Activated CD4-positive, alpha-beta T cell treated with anti-CD3 and anti-CD28 coated beads for 36 hours (primary cell): ENCODE results near the gene HOXA9. TPM values are rescaled to one million over a fixed set of nuclear protein-coding genes. Genes with fewer than 3 reads are reported as not detected.

Experiments used
- ATAC-seq: fragments of 200-7000 bp; cut with Tn5 transposase; one replicate; pipeline ENCODE4 v1.10.0; 2021; ENCODE audit warnings: mild to moderate bottlenecking, moderate library complexity
- CTCF ChIA-PET: fragments of 350-600 bp; sonication (Branson Sonifier 250); formaldehyde crosslinking; loops from one replicate; lab custom pipeline; 2021; ENCODE audit warnings: antibody characterized with exemption; lab: Charles Lee
- POLR2A ChIA-PET: fragments of 350-600 bp; sonication (Branson Sonifier 250); formaldehyde crosslinking; loops from one replicate; lab custom pipeline; 2021; ENCODE audit warnings: antibody characterized with exemption, inconsistent platforms; lab: Charles Lee
- DNase-seq: peaks from one replicate; pipeline ENCODE4 v3.0.0-alpha.2; 2020
- H3K27ac Mint-ChIP-seq: one replicate; pipeline ENCODE4 v1.8.0; 2021; ENCODE audit warnings: mixed read lengths
- H3K27me3 Mint-ChIP-seq: one replicate; pipeline ENCODE4 v1.8.0; 2021; ENCODE audit warnings: mixed read lengths
- H3K36me3 Mint-ChIP-seq: one replicate; pipeline ENCODE4 v1.8.0; 2021; ENCODE audit warnings: low read depth, mixed read lengths
- H3K4me1 Mint-ChIP-seq: one replicate; pipeline ENCODE4 v1.8.0; 2021; ENCODE audit warnings: mixed read lengths
- H3K4me3 Mint-ChIP-seq: one replicate; pipeline ENCODE4 v1.8.0; 2021; ENCODE audit warnings: mild to moderate bottlenecking, moderate library complexity, mixed read lengths
- H3K9me3 Mint-ChIP-seq: one replicate; pipeline ENCODE4 v1.8.0; 2021; ENCODE audit warnings: low read depth, mixed read lengths
- intact Hi-C, 2 experiments: fragments of 100-400 bp; cut with DNase I in 1 of 2; cut with micrococcal nuclease in 1 of 2; formaldehyde crosslinking; loops; one replicate each; pipeline versions ENCODE4 v1.14.2 to v1.15.1; 2022 to 2024; cut with DNase I, micrococcal nuclease
- total RNA-seq, 2 experiments: library from RNA; stranded (reverse); gene quantifications; one replicate each; pipeline ENCODE4 v1.2.3, GENCODE V29; 2021

Gene HOXA9
- not detected for total RNA-seq

DNA sequence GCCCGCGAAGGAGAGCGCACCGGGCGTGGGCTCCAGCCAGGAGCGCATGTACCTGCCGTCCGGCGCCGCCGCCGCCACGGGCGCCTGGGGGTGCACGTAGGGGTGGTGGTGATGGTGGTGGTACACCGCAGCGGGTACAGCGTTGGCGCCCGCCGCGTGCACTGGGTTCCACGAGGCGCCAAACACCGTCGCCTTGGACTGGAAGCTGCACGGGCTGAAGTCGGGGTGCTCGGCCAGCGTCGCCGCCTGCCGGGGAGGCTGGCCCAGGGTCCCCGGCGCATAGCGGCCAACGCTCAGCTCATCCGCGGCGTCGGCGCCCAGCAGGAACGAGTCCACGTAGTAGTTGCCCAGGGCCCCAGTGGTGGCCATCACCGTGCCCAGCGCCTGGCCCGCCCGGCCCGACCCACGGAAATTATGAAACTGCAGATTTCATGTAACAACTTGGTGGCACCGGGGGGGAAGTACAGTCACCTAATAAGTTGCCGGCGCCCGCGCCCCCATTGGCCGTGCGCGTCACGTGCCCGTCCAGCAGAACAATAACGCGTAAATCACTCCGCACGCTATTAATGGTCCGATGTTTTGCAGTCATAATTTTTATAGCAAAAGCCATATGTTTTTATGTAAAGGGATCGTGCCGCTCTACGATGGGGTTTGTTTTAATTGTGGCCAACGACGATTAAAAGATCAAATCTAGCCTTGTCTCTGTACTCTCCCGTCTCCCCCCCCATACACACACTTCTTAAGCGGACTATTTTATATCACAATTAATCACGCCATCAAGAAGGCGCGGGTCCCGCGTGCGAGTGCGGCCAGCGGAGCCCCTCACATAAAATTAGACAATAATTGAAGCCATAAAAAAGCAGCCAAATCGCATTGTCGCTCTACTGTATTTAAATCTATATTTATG, at the start of gene HOXA9:
Gene HOXA9 (minus strand): TSS at position 449 of the 907 bp plus-strand sequence. CDS start 80 bp downstream, at position 369.
- Mint-ChIP-seq H3K27me3 (peaks cover 70% of the 10 kb centered on the region), H3K4me3 (peak within 1 kb of the TSS; percentile 52), H3K4me1 (peaks cover 26% of the 10 kb centered on the region), H3K36me3 (no peaks in the 10 kb centered on the region), H3K27ac (no peak within 1 kb of the TSS), H3K9me3 (no peaks in the 10 kb centered on the region)
- ChIA-PET CTCF (interaction anchor here (0.6 to 1.7 kb wide), 5 partner anchors 16 to 1013 kb away, joined by 3 to 10 read pairs (median 3); partner anchors contain the start of genes EVX1 and NFE2L3), POLR2A (no interaction called here)
- ATAC-seq (no peak), DNase-seq (peak; percentile 38)
- intact Hi-C loops, result loop anchor here (1.0 to 5.0 kb wide), 4 partner anchors 9 to 1308 kb away; partner anchors contain the start of genes HOXA13 (in 1 of the 2) and HOXA7 (in 1 of the 2)

DNA sequence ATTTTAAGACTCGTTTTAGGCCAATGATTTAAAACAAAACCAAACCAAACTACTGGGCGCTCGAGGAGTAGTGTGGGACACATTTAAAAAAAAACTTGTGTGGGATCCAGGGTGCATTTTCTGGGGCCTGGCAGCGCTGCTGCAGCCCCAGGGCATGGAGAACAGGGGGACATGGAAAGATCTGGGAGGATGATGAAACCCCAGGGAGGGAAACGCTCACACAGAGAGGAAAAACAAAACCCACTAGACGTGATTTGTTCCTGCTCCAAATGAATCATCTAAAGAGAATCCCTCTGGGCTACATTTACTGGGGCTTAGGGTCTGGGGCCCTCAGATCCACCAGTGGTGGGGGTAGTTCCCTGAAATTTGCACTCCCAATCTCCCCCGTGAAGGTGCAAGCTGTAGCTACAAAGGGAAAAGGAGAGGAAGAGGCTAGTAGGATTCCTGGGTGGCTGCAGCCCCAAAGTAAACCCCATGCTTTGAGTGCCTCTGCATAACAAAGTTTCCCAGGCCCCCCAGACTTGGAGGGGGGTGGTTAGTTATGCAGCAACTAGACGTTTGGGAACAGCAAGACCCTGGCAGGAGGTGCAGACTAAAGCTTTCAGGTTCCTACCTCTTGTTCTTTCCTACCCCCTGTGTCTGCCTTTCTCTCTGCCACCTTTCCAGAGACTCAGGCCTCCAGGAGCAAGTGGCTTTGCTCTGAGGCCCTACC, 49.1 kb upstream of the HOXA9 start:
- ChIA-PET POLR2A (no interaction called here), CTCF (no interaction called here)
- H3K36me3 Mint-ChIP-seq, result no peaks in the 10 kb centered on the region
- peaks cover 70% of the 10 kb centered on the region for H3K27me3 Mint-ChIP-seq
- no peaks in the 10 kb centered on the region for H3K9me3 Mint-ChIP-seq
- H3K4me3 Mint-ChIP-seq, result no peak overlapping the region
- H3K4me1 Mint-ChIP-seq, result peaks cover 8% of the 10 kb centered on the region
- DNase-seq (no peak), ATAC-seq (no peak)
- intact Hi-C loops, result loop anchor here (5.0 kb wide), 3 partner anchors 38 to 808 kb away; no protein-coding TSS in a partner anchor
- no peak overlapping the region for H3K27ac Mint-ChIP-seq

DNA sequence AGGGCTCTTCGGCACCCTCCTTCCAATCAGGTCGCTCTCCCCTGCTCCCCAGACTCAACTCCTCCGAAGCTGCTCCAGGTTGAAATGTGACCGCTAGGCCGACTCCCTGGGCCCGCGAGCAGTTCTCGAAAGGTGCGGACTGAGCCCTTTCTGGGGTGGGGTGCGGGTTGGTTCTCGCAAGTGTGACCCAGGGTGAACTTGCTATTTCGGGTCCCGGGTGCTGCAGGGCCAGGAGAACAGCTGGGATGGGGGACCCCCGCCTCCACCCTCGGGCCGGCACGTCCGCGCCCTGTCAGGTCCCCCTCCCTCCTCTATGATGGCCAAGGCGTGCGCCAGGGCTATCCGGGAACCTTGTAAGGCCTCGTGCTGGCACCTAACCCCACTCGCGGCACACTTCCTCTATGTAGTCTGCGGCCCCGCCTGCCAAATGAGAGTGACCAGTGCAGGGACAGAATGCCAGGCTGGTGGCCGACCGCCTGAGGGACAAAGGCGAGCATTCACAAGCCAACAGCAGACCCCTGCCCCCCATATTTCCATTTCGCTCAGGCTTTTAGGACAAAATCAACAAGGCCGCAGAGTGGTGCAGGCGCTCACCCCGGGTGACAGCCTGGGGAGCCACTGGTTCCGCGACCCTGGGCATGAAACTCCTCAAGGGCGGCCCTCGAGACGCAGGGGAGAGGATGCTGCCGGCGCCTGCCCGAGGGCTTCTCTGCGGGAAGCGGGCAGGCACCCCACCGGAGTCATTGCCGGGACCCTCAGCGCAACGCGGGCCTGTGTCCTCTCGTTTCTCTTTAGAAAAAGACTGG, 48.3 kb upstream of the HOXA9 start:
- no peak overlapping the region for H3K4me3 Mint-ChIP-seq
- H3K4me1 Mint-ChIP-seq, result peaks cover 8% of the 10 kb centered on the region
- no peak overlapping the region for H3K27ac Mint-ChIP-seq
- ChIA-PET CTCF (interaction anchor here (0.8 kb wide), 1 partner anchor 17 kb away, joined by 3 read pairs; no protein-coding TSS in a partner anchor), POLR2A (no interaction called here)
- H3K27me3 Mint-ChIP-seq, result peaks cover 71% of the 10 kb centered on the region
- intact Hi-C loops, result loop anchor here (5.0 kb wide), 3 partner anchors 39 to 809 kb away; no protein-coding TSS in a partner anchor
- ATAC-seq (no peak), DNase-seq (no peak)
- no peaks in the 10 kb centered on the region for H3K9me3 Mint-ChIP-seq
- no peaks in the 10 kb centered on the region for H3K36me3 Mint-ChIP-seq

DNA sequence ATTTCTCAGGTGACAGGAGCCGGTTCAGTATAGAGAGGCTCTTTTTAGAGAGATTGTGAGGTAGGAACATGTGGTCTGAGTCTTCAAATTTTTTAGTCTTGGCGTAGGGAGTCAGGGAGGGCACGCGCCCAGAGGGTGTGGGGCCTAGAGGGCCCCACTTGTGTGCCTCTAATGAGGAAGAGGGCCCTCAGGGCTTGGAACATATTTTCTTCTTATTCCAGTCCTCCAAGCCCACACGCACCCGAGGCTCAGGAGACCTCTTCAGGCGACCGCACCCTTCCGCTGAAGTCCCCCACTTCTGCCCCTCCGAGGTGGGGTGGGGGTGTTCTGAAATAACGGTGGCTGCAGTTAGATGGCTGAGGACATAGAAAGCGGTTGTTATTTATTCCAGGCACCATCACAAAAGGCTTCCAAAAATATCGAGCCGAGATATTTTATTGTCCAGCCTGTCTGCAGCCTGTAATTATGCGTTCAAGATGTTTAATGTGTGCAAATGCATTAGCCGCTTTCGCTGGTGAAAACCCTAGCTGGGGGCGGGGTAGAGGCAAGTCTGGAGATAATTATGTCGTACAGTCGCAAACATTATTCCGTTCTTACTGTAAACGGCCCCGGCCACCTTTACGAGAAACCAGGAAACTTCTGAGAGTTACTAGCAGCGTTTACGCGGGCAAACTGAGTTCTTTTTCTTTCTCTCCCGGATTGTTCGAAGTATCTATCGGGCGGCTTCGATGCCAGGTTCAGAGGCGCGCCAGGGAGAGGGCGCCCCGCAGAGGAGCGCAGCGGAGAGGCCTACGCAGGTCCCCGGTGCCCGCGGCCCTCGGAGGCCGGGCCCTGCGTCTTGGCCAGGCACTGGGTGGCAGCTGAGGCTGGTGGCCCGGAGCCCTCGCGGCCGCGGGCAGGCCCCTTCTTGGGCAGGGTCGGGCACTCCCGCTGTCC, 47.4 kb upstream of the HOXA9 start:
- ChIA-PET CTCF (interaction anchor here (0.8 to 1.6 kb wide), 4 partner anchors 10 to 18 kb away, joined by 3 to 7 read pairs (median 3); no protein-coding TSS in a partner anchor), POLR2A (no interaction called here)
- DNase-seq, result no peak
- peak; percentile 38 for ATAC-seq
- no peaks in the 10 kb centered on the region for H3K9me3 Mint-ChIP-seq
- no peak overlapping the region for H3K27ac Mint-ChIP-seq
- H3K4me3 Mint-ChIP-seq, result no peak overlapping the region
- intact Hi-C loops, result loop anchor here (5.0 kb wide), 3 partner anchors 40 to 810 kb away; no protein-coding TSS in a partner anchor
- H3K4me1 Mint-ChIP-seq, result peaks cover 8% of the 10 kb centered on the region
- H3K36me3 Mint-ChIP-seq, result no peaks in the 10 kb centered on the region
- H3K27me3 Mint-ChIP-seq, result peaks cover 75% of the 10 kb centered on the region

DNA sequence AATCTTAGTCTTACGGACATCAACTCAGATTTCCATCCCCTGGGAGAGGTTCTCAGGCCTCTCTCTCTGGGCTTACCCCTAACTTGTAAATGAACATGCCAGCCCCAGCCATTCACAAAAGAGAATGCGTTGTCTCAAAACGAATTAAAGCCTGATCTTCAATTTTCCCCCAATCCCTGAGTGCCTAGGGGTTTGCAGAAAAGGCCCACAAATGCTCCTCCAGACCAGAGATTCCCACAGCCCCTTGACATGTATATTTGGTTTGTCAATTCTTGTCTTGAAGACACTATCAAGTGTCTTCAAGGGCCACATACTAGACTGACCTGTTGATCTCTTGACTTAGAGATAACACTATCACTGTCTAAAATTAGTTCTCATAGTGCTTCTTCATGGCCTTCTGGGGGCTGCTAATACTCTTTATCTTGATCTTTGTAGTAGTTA, 46.4 kb upstream of the HOXA9 start:
- H3K4me3 Mint-ChIP-seq, result no peak overlapping the region
- no peaks in the 10 kb centered on the region for H3K36me3 Mint-ChIP-seq
- CTCF ChIA-PET, result interaction anchor here (0.7 to 2.2 kb wide), 8 partner anchors 9 to 144 kb away, joined by 3 to 11 read pairs (median 4); no protein-coding TSS in a partner anchor
- ATAC-seq (no peak), DNase-seq (no peak)
- POLR2A ChIA-PET, result no interaction called here
- intact Hi-C loops, result loop anchor here (5.0 kb wide), 3 partner anchors 41 to 811 kb away; no protein-coding TSS in a partner anchor
- H3K4me1 Mint-ChIP-seq, result peaks cover 8% of the 10 kb centered on the region
- H3K27ac Mint-ChIP-seq, result no peak overlapping the region
- H3K27me3 Mint-ChIP-seq, result peaks cover 77% of the 10 kb centered on the region
- H3K9me3 Mint-ChIP-seq, result no peaks in the 10 kb centered on the region

DNA sequence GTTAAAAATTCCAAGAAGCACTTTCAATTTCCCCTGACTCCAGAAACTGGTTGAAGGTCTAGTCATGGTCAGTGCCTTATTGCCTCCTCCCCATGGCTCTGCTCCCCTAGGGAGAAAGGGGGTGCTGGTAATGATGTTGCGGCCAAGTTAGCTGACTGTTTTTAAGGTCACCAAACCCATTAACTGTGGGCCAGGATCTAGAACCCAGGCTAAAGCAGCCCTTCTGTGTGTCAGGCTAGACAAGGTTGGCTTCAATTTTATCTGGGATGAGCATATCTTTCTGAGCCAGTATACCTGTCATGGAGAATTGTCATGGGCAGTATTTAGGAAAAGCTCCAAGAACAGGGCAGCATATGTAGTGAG, 45.7 kb upstream of the HOXA9 start:
- H3K4me1 Mint-ChIP-seq, result peaks cover 10% of the 10 kb centered on the region
- ChIA-PET POLR2A (no interaction called here), CTCF (interaction anchor here (0.7 to 2.2 kb wide), 11 partner anchors 8 to 710 kb away, joined by 3 to 11 read pairs (median 6); no protein-coding TSS in a partner anchor)
- H3K36me3 Mint-ChIP-seq, result no peaks in the 10 kb centered on the region
- DNase-seq, result no peak
- no peak for ATAC-seq
- H3K9me3 Mint-ChIP-seq, result no peaks in the 10 kb centered on the region
- no peak overlapping the region for H3K27ac Mint-ChIP-seq
- H3K4me3 Mint-ChIP-seq, result no peak overlapping the region
- intact Hi-C loops, result loop anchor here (5.0 kb wide), 3 partner anchors 41 to 811 kb away; no protein-coding TSS in a partner anchor
- H3K27me3 Mint-ChIP-seq, result peaks cover 78% of the 10 kb centered on the region

DNA sequence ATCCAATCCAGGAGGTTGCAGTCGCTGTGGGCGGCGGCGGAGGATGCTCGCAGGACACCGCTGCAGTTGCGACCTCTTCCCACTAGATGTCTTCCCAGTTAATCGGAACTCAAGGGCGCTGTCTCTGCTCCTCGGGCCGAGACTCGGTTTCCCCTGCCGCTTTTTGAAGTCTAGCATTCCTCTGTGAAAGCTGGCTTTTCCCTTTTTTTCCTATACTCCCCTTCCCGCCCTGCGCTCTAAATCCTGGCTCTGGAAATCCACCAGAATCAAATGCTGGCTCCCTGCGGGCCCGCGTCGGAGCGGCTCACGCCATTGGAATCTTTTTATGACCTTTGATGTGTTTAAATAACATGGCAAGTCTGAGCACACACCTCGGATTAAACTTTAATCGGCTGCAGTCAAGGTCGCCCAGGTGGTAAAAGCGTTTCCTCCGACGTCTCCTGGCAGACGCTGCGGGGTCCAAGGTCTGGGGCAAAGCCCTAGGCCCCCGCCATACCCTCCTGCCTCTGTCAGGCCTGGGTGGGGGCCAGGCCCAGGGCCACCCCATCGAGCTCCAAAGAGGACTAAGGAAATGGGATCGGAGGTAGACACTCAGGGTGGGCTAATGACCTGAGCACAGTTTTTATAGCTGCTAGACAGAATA, 45.2 kb upstream of the HOXA9 start:
- ChIA-PET POLR2A (no interaction called here), CTCF (interaction anchor here (0.7 to 2.2 kb wide), 16 partner anchors 9 to 804 kb away, joined by 3 to 11 read pairs (median 4); no protein-coding TSS in a partner anchor)
- peak; percentile 77 for DNase-seq
- H3K27ac Mint-ChIP-seq, result no peak overlapping the region
- H3K27me3 Mint-ChIP-seq, result peaks cover 79% of the 10 kb centered on the region
- H3K4me3 Mint-ChIP-seq, result no peak overlapping the region
- intact Hi-C loops, result loop anchor here (1.0 to 5.0 kb wide), 5 partner anchors 42 to 812 kb away; no protein-coding TSS in a partner anchor
- ATAC-seq, result peak; percentile 70
- H3K9me3 Mint-ChIP-seq, result no peaks in the 10 kb centered on the region
- peaks cover 15% of the 10 kb centered on the region for H3K4me1 Mint-ChIP-seq
- H3K36me3 Mint-ChIP-seq, result no peaks in the 10 kb centered on the region

DNA sequence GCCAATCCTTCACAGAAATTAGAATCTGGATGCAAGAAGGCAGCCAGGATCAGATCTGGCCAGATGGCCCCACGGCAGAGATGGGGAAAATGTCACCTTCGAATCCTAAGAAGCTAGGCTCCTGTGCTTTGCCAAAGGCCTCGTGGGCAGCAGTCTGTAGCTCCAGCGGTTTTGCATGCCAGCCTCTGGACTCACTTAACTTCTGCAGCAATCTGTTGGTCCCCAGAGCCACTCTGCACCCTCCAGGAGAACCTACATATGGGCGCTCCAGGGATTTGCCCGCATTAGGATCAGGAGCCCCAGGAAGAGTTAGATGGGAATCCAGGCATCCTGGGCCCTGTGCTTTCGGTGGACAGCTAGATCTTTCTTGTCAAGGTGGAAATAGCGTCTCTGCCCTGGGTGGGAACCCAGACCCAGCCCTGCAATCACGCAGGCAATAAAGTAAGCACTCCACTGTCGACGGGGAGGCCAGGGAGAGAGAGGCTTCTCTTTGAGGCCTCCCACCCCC, 44.6 kb upstream of the HOXA9 start:
- no peak overlapping the region for H3K27ac Mint-ChIP-seq
- H3K4me1 Mint-ChIP-seq, result peaks cover 18% of the 10 kb centered on the region
- H3K9me3 Mint-ChIP-seq, result no peaks in the 10 kb centered on the region
- ATAC-seq (no peak), DNase-seq (no peak)
- ChIA-PET CTCF (interaction anchor here (0.6 to 2.2 kb wide), 14 partner anchors 9 to 805 kb away, joined by 3 to 11 read pairs (median 4); no protein-coding TSS in a partner anchor), POLR2A (no interaction called here)
- H3K27me3 Mint-ChIP-seq, result peaks cover 78% of the 10 kb centered on the region
- H3K4me3 Mint-ChIP-seq, result no peak overlapping the region
- intact Hi-C loops, result loop anchor here (1.0 to 5.0 kb wide), 5 partner anchors 42 to 812 kb away; no protein-coding TSS in a partner anchor
- H3K36me3 Mint-ChIP-seq, result no peaks in the 10 kb centered on the region

DNA sequence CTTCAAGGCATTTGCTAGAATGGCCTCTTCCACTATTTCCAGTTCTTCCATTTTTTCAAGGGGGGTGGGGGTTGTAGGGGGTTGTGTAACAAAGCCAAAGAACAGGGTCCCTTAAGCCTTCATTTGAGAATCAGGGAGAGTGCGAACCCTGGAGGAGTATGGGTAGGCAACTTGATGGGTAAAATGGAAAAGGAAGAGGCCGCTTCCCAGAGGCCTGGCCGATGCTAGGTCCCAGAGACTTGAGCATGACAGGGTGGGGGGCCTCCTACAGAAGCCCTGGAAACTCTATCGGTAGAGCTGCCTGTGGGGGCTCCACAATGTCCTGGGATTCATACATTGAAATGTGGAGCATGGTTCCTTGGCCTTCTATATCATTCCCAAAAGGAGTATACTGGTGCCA, 43.7 kb upstream of the HOXA9 start:
- Mint-ChIP-seq H3K36me3 (no peaks in the 10 kb centered on the region), H3K9me3 (no peaks in the 10 kb centered on the region), H3K4me1 (peaks cover 23% of the 10 kb centered on the region), H3K4me3 (no peak overlapping the region), H3K27me3 (peaks cover 79% of the 10 kb centered on the region), H3K27ac (no peak overlapping the region)
- CTCF ChIA-PET, result interaction anchor here (0.9 to 3.1 kb wide), 5 partner anchors 8 to 537 kb away, joined by 3 to 18 read pairs (median 5); no protein-coding TSS in a partner anchor
- POLR2A ChIA-PET, result no interaction called here
- ATAC-seq, result no peak
- intact Hi-C loops, result no loop called here
- no peak for DNase-seq
